ENCODE results near the gene GOSR2.

GRCh38 chr17:46950997-46951621 is 28.1 kb downstream of the GOSR2 start:
- 0 out of 2 replicates have a peak, but pooled peaks have one; percentile 23 for TF ChIP-seq POLR2AphosphoS5 (IDR thresholded peaks at IDR 0.05; ENCODE audit: low read depth, low read length)
- TF ChIP-seq REST (IDR thresholded peaks at IDR 0.05; ENCODE audit: insufficient read depth in 1 of 2, low read depth in 2 of 2, low read length in 2 of 2), result no peak
- no peak for TF ChIP-seq TAF1 (IDR thresholded peaks at IDR 0.05; ENCODE audit: borderline replicate concordance, insufficient read depth, low read length)
- TF ChIP-seq SIN3A (IDR thresholded peaks at IDR 0.05; ENCODE audit: borderline replicate concordance, insufficient read depth, low read length), result no peak
